Aorta (tissue), 5 donors: ENCODE results near the gene ERBIN. TPM values are rescaled to one million over a fixed set of nuclear protein-coding genes. Genes with fewer than 3 reads are reported as not detected.

Source experiments
- ATAC-seq: fragments of 200-7000 bp; cut with Tn5 transposase; one replicate; pipeline ENCODE4 v1.9.1; 2022; ENCODE audit warnings: moderate library complexity; ENCODE audit not compliant: low FRiP score
- DNase-seq, 2 donors: peaks; one replicate each; pipeline ENCODE4 v3.0.0-alpha.2; 2020
- H3K27ac ChIP-seq, 2 donors: one replicate each; pipeline ENCODE4 v1.5.1; 2013; ENCODE audit warnings: low read length in 2 of 2, mild to moderate bottlenecking in 2 of 2, moderate library complexity in 2 of 2, control low read depth in 1 of 2, inconsistent platforms in 1 of 2, low read depth in 1 of 2
- H3K27me3 ChIP-seq, 2 donors: one replicate each; pipeline ENCODE4 v1.6.1; 2013; ENCODE audit warnings: control low read depth in 1 of 2, low read length in 1 of 2, mild to moderate bottlenecking in 1 of 2, moderate library complexity in 1 of 2; ENCODE audit not compliant: insufficient read depth in 2 of 2, control insufficient read depth in 1 of 2
- H3K36me3 ChIP-seq, 2 donors: one replicate each; pipeline ENCODE4 v1.6.1; 2013; ENCODE audit warnings: control low read depth in 1 of 2, low read length in 1 of 2, mild to moderate bottlenecking in 1 of 2; ENCODE audit not compliant: insufficient read depth in 2 of 2, control insufficient read depth in 1 of 2
- H3K4me1 ChIP-seq, 2 donors: one replicate each; pipeline ENCODE4 v1.6.1; 2013; ENCODE audit warnings: low read length in 2 of 2, control low read depth in 1 of 2, mild to moderate bottlenecking in 1 of 2, moderate library complexity in 1 of 2; ENCODE audit not compliant: insufficient read depth in 2 of 2, control insufficient read depth in 1 of 2
- H3K4me3 ChIP-seq, 2 donors: one replicate each; pipeline ENCODE4 v1.5.1; 2013; ENCODE audit warnings: low read length in 2 of 2, control low read depth in 1 of 2, mild to moderate bottlenecking in 1 of 2
- H3K9me3 ChIP-seq: one replicate; pipeline ENCODE4 v1.6.1; 2013; ENCODE audit warnings: mild to moderate bottlenecking, low read length; ENCODE audit not compliant: control insufficient read depth
- WGBS, 2 donors: extraction: QIAGEN DNeasy Blood & Tissue Kit; methylation state at CpG; one replicate each; pipeline ENCODE4 v1.1.7; 2013; 5-methylcytosine and 5-hydroxymethylcytosine counted together
- intact Hi-C, 2 donors: fragments of 100-400 bp; cut with DNase I; formaldehyde crosslinking; loops; one replicate each; pipeline versions ENCODE4 v1.14.2 to v1.15.0; 2022
- polyA plus RNA-seq, 2 donors: library from polyadenylated mRNA; stranded (reverse); fragments of 200-250 nt; gene quantifications; one replicate each; pipeline ENCODE4 v1.2.3, GENCODE V29; 2013
- total RNA-seq, 2 donors: library from RNA; stranded (reverse); fragmentation: NEBNext Ultra II Directional; extraction: Animal tissue kit (Norgen Biotek cat#: 25700); gene quantifications; one replicate each; pipeline ENCODE4 v1.2.1, GENCODE V29; 2021
- donor health status: healthy with polysubstance abuse.
- donor health status: Bipolar disorder and iron deficiency.
- donor health status: DM: no; HTN: no; CAD: no.
- donor health status: DM: no; HTN: no; CAD: no.
- donor health status: DM: yes; HTN: yes; CAD: no.

The ERBIN gene
- total and polyA plus RNA-seq, 4 donors: 15.2 to 78.6 (median 40.6) TPM

DNA sequence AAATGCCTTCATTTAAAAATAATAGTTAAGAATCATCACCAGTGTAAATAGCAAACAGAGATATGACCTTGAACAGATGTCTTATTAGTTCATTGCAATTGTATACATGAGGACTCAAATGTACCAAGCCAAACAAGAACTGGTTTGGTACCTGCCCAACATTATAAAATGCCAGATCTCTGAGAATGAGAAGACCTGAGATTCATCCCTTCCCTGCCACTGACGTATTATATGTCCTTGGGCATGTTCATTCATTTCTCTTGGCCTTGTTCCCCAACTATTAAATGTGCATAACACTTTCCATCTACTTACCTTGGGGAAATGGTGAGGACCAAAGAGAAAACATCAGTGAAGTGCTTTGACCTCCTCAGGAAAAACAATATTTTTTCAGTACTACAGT lies 33.6 kb upstream of the ERBIN start:
- ATAC-seq: no peak
- Histone ChIP-seq H3K9me3 (no peaks in the 10 kb centered on the region), H3K36me3 (no peaks in the 10 kb centered on the region), H3K4me1 (no peaks in the 10 kb centered on the region), H3K4me3 (no peak overlapping the region), H3K27me3 (no peaks in the 10 kb centered on the region), H3K27ac (no peak overlapping the region)
- 30 to 45% methylated on average over 1 of the region's 1 CpG for WGBS, 2 donors
- intact Hi-C loops: no loop called here
- DNase-seq: no peak

DNA sequence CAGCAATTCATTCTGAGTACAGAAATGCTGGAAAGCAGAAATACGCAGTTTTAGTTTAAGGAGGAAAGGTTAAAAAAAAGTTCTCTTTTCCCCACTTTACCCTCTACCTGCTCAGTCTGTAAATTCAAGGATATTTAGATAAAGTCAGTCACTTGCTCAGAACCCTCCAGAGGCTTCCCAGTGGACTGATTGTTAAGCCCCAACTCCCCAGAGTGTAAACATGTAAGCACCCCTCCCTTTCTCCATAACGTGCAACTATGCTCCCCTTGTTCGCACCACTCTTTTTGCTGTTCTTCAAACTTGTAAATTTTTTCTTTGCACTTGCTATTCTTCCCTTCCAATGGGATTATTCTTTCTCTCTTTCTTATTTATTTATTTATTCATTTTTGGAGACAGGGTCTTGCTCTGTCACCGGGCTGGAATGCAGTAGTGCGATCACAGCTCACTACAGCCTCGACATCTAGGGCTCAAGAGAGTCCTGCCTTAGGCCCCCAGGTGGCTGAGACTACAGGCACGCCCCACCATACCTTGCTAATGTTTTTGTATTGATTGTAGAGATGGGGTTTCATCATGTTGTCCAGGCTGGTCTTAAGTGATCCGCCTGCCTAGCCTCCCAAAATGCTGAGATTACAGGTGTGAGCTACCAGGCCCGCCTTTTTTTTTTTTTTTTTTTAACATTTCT lies 32.5 kb upstream of the ERBIN start:
- intact Hi-C loops: no loop called here
- DNase-seq (no peak), ATAC-seq (no peak)
- Histone ChIP-seq H3K9me3 (no peaks in the 10 kb centered on the region), H3K27ac (no peak overlapping the region), H3K4me1 (no peaks in the 10 kb centered on the region), H3K36me3 (no peaks in the 10 kb centered on the region), H3K4me3 (no peak overlapping the region), H3K27me3 (no peaks in the 10 kb centered on the region)
- 74 to 81% methylated on average over 9 of the region's 9 CpGs for WGBS, 2 donors

DNA sequence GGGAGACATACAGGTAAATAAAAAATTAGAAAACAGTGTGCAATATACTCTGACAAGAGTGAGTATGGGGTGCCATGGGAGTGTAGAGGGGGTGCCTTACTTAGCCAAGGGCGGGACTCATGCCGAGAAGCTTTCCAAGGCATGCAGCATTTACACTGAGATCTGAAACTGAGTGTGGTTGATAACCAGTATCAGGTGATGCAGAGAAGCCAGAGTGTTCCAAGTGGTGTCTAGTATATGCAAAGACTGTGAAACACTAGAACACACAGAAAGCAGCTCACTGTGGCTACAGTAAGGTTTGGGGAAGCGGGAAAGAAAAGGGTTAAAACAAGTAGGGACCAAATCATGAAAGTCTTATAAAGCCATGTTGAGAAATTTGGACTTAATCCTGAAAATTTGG lies 30.5 kb upstream of the ERBIN start:
- Histone ChIP-seq H3K27ac (no peak overlapping the region), H3K36me3 (no peaks in the 10 kb centered on the region), H3K4me3 (no peak overlapping the region), H3K4me1 (no peaks in the 10 kb centered on the region), H3K9me3 (no peaks in the 10 kb centered on the region), H3K27me3 (no peaks in the 10 kb centered on the region)
- ATAC-seq (no peak), DNase-seq (no peak)
- intact Hi-C loops: no loop called here
- WGBS, 2 donors: 88 to 89% methylated on average over 3 of the region's 3 CpGs

DNA sequence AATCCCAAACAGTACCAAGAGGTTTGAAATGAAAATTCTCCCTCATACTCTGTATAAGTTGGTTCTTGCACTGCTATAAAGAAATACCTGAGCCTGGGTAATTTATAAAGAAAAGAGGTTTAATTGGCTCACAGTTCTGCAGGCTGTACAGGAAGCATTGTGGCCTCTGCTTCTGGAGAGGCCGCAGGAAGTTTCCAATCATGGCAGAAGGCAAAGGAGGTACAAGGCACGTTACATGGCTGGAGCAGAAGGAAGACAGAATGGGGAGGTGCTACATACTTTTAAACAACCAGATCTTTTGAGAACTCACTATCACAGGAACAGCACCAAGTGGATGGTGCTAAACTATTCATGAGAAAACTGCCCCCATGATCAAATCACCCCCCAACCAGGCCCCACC lies 25.6 kb upstream of the ERBIN start:
- no peaks in the 10 kb centered on the region for H3K27me3 ChIP-seq
- no peaks in the 10 kb centered on the region for H3K4me1 ChIP-seq
- no peak for DNase-seq
- H3K27ac ChIP-seq: no peak overlapping the region
- H3K36me3 ChIP-seq: no peaks in the 10 kb centered on the region
- no peaks in the 10 kb centered on the region for H3K9me3 ChIP-seq
- no peak for ATAC-seq
- WGBS, 2 donors: 85 to 92% methylated on average over 2 of the region's 2 CpGs
- intact Hi-C loops: no loop called here
- no peak overlapping the region for H3K4me3 ChIP-seq

DNA sequence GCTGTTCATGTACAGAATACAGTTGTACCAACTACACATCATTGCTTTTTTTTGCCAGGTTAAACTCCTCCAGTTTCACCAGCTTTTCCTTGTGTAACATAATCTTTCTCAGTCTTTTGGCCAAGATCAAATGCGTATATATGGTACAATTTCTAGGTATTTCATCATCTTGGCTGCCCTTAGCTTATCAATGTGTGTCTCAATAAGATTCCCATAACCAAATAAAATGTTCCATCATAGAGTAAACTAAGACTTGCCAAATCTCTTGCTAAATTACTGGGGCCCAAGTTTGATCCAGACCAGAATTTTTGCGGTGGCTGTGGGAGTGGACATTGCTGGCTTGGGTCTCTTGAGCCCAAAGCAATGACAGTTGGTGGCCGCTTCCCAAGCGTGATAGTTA lies 24.3 kb upstream of the ERBIN start:
- intact Hi-C loops: no loop called here
- ATAC-seq (no peak), DNase-seq (no peak)
- H3K9me3 ChIP-seq: no peaks in the 10 kb centered on the region
- H3K36me3 ChIP-seq: no peaks in the 10 kb centered on the region
- no peak overlapping the region for H3K27ac ChIP-seq
- H3K27me3 ChIP-seq: no peaks in the 10 kb centered on the region
- 91 to 95% methylated on average over 4 of the region's 4 CpGs for WGBS, 2 donors
- H3K4me3 ChIP-seq: no peak overlapping the region
- H3K4me1 ChIP-seq: no peaks in the 10 kb centered on the region

DNA sequence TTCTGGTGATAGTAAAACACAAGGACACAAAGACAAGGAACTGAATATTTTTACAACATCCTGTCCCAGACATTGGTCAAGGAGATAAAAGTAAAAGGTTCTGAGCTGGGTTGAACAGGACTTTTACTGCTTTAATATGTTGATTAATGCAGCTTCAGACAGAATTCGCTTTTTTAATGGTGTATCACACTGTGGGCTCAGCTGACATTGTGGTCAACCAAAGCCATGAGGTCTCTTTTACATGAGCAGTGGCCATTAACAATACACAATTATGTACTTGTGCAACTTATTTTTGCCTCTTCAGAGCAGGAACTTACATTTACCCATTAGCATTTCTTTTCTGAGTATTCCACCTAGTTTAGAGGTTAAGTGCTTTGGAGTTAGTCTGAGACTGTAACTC lies 22.8 kb upstream of the ERBIN start:
- intact Hi-C loops: no loop called here
- H3K36me3 ChIP-seq: no peaks in the 10 kb centered on the region
- no peaks in the 10 kb centered on the region for H3K27me3 ChIP-seq
- no peaks in the 10 kb centered on the region for H3K4me1 ChIP-seq
- no peak overlapping the region for H3K4me3 ChIP-seq
- no peak for ATAC-seq
- H3K9me3 ChIP-seq: no peaks in the 10 kb centered on the region
- DNase-seq: no peak
- no peak overlapping the region for H3K27ac ChIP-seq
- 92% methylated on average over 1 of the region's 1 CpG for WGBS, 2 donors

DNA sequence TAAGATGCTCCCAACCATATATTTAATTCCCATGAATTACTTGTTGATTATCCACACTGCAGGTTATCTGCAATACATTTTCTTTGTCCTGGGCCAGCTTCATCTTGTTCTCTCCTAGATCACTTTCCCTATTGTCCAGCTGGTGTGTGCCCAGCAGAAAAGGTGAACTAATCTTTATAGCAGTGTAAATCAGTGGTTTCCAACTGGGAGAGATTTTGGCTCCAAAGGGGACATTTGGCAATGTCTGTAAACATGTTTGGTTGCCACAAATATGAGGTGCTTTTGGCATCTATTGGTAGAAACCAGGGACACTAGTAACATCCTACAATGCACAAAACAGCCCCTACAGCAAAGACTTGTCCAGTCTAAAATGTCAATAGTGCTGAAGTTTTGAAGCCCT lies 20.1 kb upstream of the ERBIN start:
- Histone ChIP-seq H3K27me3 (no peaks in the 10 kb centered on the region), H3K9me3 (no peaks in the 10 kb centered on the region), H3K4me3 (no peak overlapping the region), H3K36me3 (no peaks in the 10 kb centered on the region), H3K27ac (no peak overlapping the region), H3K4me1 (no peaks in the 10 kb centered on the region)
- no peak for DNase-seq
- no peak for ATAC-seq
- intact Hi-C loops: no loop called here

DNA sequence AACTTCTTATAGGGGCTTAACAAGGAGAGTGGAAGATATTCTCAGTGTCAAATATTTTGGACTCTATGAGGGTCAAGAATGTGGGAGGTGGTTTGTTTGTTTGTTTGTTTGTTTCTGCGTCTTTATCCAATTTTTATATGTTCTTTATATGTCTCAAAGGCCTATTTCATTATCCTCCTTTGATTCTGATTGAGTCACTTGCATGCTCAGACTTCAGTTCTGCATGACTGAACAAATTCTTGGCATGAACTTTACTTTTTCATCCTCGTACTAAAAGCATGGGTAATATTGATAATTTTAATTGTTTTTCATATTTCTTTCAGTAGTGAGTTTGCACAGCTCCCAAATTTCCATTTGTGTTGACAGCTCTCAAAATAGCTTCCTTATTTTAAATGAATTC lies 19.2 kb upstream of the ERBIN start:
- no peaks in the 10 kb centered on the region for H3K4me1 ChIP-seq
- ATAC-seq (no peak), DNase-seq (no peak)
- 40 to 54% methylated on average over 2 of the region's 2 CpGs for WGBS, 2 donors
- no peaks in the 10 kb centered on the region for H3K36me3 ChIP-seq
- no peaks in the 10 kb centered on the region for H3K9me3 ChIP-seq
- no peak overlapping the region for H3K27ac ChIP-seq
- H3K27me3 ChIP-seq: no peaks in the 10 kb centered on the region
- intact Hi-C loops: no loop called here
- H3K4me3 ChIP-seq: no peak overlapping the region

DNA sequence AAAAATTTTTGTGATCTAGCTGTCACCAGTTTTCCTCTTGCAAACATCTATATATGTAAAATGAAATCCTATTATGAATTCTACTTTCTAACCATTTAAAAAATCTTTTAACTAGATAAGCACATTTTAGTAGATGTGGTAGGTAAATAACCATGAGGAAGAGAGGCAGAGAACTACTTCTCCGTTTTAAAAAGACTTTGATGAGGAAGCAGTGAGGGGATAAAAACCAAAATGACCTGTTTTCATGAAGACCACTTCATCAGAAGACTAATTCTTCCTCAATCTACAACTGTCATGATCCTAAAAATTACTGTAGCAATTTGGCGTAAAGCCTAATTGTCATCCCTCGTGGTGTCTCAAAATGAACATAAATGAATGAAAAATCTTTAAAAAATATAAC lies 15.7 kb upstream of the ERBIN start:
- Histone ChIP-seq H3K9me3 (no peaks in the 10 kb centered on the region), H3K36me3 (no peaks in the 10 kb centered on the region), H3K4me3 (no peak overlapping the region), H3K4me1 (no peaks in the 10 kb centered on the region), H3K27me3 (no peaks in the 10 kb centered on the region), H3K27ac (no peak overlapping the region)
- no peak for DNase-seq
- intact Hi-C loops: no loop called here
- WGBS, 2 donors: 55 to 62% methylated on average over 3 of the region's 3 CpGs
- no peak for ATAC-seq
